K562 (cell line): ENCODE results near the gene RNASEH2C. TPM values are rescaled to one million over a fixed set of nuclear protein-coding genes. Genes with fewer than 3 reads are reported as not detected.

Source experiments
- BMI1 ChIP-seq: fragments of 150-350 bp; IDR thresholded peaks from 2 replicates; pipeline ENCODE4 v1.6.1; 2014; ENCODE audit warnings: low read length
- CHD4 ChIP-seq: fragments of 200-600 bp; sonication (generic); IDR thresholded peaks from 3 replicates; pipeline ENCODE4 v1.6.1; 2012; ENCODE audit warnings: low read depth, mild to moderate bottlenecking, mixed read lengths, low read length, inconsistent platforms; ENCODE audit not compliant: insufficient read depth, insufficient replicate concordance, poor library complexity, severe bottlenecking
- CXXC5 ChIP-seq: fragments of 250-450 bp; sonication (Bioruptor Pico); IDR thresholded peaks from 2 replicates; pipeline ENCODE4 v1.8.0; 2022; ENCODE audit warnings: inconsistent platforms, mild to moderate bottlenecking, moderate library complexity
- FOXJ2 ChIP-seq: fragments of 200-800 bp; sonication (Bioruptor generic); IDR thresholded peaks from 2 replicates; pipeline ENCODE4 v1.6.1; 2016; ENCODE audit warnings: missing genetic modification characterization, missing compliant biosample characterization
- HDAC3 ChIP-seq: fragments of 450-650 bp; IDR thresholded peaks from 2 replicates; pipeline ENCODE4 v1.6.1; 2018; ENCODE audit warnings: borderline replicate concordance, mild to moderate bottlenecking, moderate library complexity; ENCODE audit not compliant: partially characterized antibody
- JUN ChIP-seq, 2 experiments: sonication (generic) in 1 of 2; formaldehyde crosslinking in 1 of 2; IDR thresholded peaks; 2 replicates each; pipeline versions ENCODE4 v1.6.1 to v1.8.0; 2012 to 2022; ENCODE audit warnings: borderline replicate concordance in 2 of 2, mild to moderate bottlenecking in 2 of 2, improper control_type of control experiment in 1 of 2, low read depth in 1 of 2, low read length in 1 of 2, missing genetic modification reagents in 1 of 2
- KLF1 ChIP-seq: fragments of 450-650 bp; IDR thresholded peaks from 2 replicates; pipeline ENCODE4 v1.6.1; 2016; ENCODE audit warnings: missing genetic modification characterization, missing compliant biosample characterization
- KLF16 ChIP-seq: IDR thresholded peaks from 2 replicates; pipeline ENCODE4 v1.6.1; 2016; ENCODE audit warnings: antibody characterized with exemption
- MTF1 ChIP-seq: fragments of 250-450 bp; sonication (Bioruptor Pico); IDR thresholded peaks from 2 replicates; pipeline ENCODE4 v1.9.0; 2021; ENCODE audit warnings: moderate library complexity, mild to moderate bottlenecking, inconsistent platforms, borderline replicate concordance
- RFX7 ChIP-seq: fragments of 250-450 bp; sonication (Bioruptor Pico); IDR thresholded peaks from 2 replicates; pipeline ENCODE4 v1.5.1; 2021; ENCODE audit warnings: mild to moderate bottlenecking
- SMAD1 ChIP-seq: fragments of 150-350 bp; IDR thresholded peaks from 2 replicates; pipeline ENCODE4 v1.6.1; 2014; ENCODE audit warnings: low read length, low read depth; ENCODE audit not compliant: partially characterized antibody
- STAG1 ChIP-seq: sonication (generic); formaldehyde crosslinking; IDR thresholded peaks from 2 replicates; pipeline ENCODE4 v1.5.0; 2020; ENCODE audit warnings: missing genetic modification reagents, borderline replicate concordance
- U2AF1 ChIP-seq: fragments of 200-400 bp; formaldehyde crosslinking; optimal IDR thresholded peaks from 2 replicates; pipeline ENCODE3; 2017; ENCODE audit warnings: mild to moderate bottlenecking, low read depth, low read length, moderate library complexity
- ZBTB8A ChIP-seq: fragments of 450-650 bp; IDR thresholded peaks from 2 replicates; pipeline ENCODE4 v1.6.1; 2018; ENCODE audit warnings: mild to moderate bottlenecking, moderate library complexity; ENCODE audit not compliant: partially characterized antibody
- ZNF384 ChIP-seq: IDR thresholded peaks from 2 replicates; pipeline ENCODE4 v1.6.1; 2012; ENCODE audit warnings: low read depth, low read length, improper control_type of control experiment
- polyA plus RNA-seq, 8 experiments: library from polyadenylated mRNA; depleted of rRNA in 4 of 8; stranded (reverse) in 5 of 8; unstranded in 3 of 8; fragments of >200 nt; fragmentation: Nextera tagmentation in 2 of 8; fragmentation: Illumina TruSeq in 1 of 8; extraction: Ambion mirVana in 2 of 8; extraction: Trizol in 1 of 8; gene quantifications; 2 replicates each; pipeline versions ENCODE4 v1.2.1 to v1.2.3, GENCODE V29; 2011 to 2014; ENCODE audit warnings: inconsistent platforms in 1 of 8, missing spikeins in 1 of 8
- total RNA-seq, 7 experiments: library from RNA; depleted of rRNA in 6 of 7; stranded (reverse); fragments of >200 nt in 6 of 7; fragmentation: Illumina TruSeq in 2 of 7; extraction: Trizol in 2 of 7; gene quantifications; 2 replicates each; pipeline versions ENCODE4 v1.2.1 to v1.2.3, GENCODE V29; 2011 to 2021; ENCODE audit warnings: low replicate concordance in 1 of 7
- TF ChIP-seq, protein P1 (sequence below): IDR thresholded peaks from 2 replicates; pipeline ENCODE4 v1.6.1; 2016; ENCODE audit warnings: missing genetic modification characterization, missing compliant biosample characterization
- TF ChIP-seq, protein P2 (sequence below): sonication (generic); IDR thresholded peaks from 2 replicates; pipeline ENCODE4 v1.6.1; 2016
- TF ChIP-seq, protein P3 (sequence below): fragments of 250-450 bp; sonication (Bioruptor Pico); IDR thresholded peaks from 2 replicates; pipeline ENCODE4 v1.9.0; 2021; ENCODE audit warnings: mild to moderate bottlenecking
- TF ChIP-seq, protein P4 (sequence below): fragments of 450-650 bp; IDR thresholded peaks from 2 replicates; pipeline ENCODE4 v1.6.1; 2014; ENCODE audit warnings: low read depth, mild to moderate bottlenecking, moderate library complexity, borderline replicate concordance
- TF ChIP-seq, protein P5 (sequence below): sonication (generic); formaldehyde crosslinking; IDR thresholded peaks from 2 replicates; pipeline ENCODE4 v1.8.0; 2022; ENCODE audit warnings: missing genetic modification reagents, mild to moderate bottlenecking, borderline replicate concordance

RNASEH2C gene
- total and polyA plus RNA-seq, 9 of the 15 experiments (the other 6 are each of a cell fraction or from before 2014, with no cell fraction given) = 5.4 to 78.2 (median 15.6) TPM

DNA sequence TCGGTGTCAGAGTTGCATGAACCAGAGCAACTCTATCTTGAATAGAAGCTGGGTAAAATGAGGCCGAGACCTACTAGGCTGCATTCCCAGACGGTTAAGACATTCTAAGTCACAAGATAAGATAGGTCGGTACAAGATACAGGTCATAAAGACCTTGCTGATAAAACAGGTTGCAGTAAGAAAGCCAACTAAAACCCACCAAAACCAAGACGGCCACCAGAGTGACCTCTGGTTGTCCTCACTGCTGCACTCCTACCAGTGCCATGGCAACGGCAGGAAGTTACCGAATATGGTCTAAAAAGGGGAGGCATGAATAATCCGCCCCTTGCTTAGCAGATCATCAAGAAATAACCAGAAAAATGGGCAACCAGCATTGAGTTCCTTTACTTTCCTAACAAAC lies 10.9 kb downstream of the RNASEH2C start (continued):
- TF ChIP-seq, protein P1, sequence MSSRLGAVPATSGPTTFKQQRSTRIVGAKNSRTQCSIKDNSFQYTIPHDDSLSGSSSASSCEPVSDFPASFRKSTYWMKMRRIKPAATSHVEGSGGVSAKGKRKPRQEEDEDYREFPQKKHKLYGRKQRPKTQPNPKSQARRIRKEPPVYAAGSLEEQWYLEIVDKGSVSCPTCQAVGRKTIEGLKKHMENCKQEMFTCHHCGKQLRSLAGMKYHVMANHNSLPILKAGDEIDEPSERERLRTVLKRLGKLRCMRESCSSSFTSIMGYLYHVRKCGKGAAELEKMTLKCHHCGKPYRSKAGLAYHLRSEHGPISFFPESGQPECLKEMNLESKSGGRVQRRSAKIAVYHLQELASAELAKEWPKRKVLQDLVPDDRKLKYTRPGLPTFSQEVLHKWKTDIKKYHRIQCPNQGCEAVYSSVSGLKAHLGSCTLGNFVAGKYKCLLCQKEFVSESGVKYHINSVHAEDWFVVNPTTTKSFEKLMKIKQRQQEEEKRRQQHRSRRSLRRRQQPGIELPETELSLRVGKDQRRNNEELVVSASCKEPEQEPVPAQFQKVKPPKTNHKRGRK (tag) = no peak
- TF ChIP-seq JUN (IDR thresholded peaks at IDR 0.05; ENCODE audit: borderline replicate concordance, low read depth, low read length) (no peak), JUN (CRISPR knock-in tag; IDR thresholded peaks at IDR 0.05; ENCODE audit: borderline replicate concordance) (no peak), KLF1 (peak; percentile 63), KLF16 (no peak), RFX7 (CRISPR knock-in tag) (no peak), SMAD1 (no peak), ZBTB8A (no peak), FOXJ2 (0 out of 2 replicates have a peak, but pooled peaks have one; percentile 46), U2AF1 (no peak), HDAC3 (no peak), CHD4 (no peak), MTF1 (CRISPR knock-in tag) (no peak), ZNF384 (no peak; the same call in 1 of the 2 replicates), STAG1 (CRISPR knock-in tag) (no peak), CXXC5 (CRISPR knock-in tag) (no peak), BMI1 (peak; percentile 70)
- TF ChIP-seq, protein P2, sequence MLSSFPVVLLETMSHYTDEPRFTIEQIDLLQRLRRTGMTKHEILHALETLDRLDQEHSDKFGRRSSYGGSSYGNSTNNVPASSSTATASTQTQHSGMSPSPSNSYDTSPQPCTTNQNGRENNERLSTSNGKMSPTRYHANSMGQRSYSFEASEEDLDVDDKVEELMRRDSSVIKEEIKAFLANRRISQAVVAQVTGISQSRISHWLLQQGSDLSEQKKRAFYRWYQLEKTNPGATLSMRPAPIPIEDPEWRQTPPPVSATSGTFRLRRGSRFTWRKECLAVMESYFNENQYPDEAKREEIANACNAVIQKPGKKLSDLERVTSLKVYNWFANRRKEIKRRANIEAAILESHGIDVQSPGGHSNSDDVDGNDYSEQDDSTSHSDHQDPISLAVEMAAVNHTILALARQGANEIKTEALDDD = peak; percentile 55
- TF ChIP-seq, protein P3, sequence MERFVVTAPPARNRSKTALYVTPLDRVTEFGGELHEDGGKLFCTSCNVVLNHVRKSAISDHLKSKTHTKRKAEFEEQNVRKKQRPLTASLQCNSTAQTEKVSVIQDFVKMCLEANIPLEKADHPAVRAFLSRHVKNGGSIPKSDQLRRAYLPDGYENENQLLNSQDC (CRISPR knock-in tag) = no peak
- TF ChIP-seq, protein P4, sequence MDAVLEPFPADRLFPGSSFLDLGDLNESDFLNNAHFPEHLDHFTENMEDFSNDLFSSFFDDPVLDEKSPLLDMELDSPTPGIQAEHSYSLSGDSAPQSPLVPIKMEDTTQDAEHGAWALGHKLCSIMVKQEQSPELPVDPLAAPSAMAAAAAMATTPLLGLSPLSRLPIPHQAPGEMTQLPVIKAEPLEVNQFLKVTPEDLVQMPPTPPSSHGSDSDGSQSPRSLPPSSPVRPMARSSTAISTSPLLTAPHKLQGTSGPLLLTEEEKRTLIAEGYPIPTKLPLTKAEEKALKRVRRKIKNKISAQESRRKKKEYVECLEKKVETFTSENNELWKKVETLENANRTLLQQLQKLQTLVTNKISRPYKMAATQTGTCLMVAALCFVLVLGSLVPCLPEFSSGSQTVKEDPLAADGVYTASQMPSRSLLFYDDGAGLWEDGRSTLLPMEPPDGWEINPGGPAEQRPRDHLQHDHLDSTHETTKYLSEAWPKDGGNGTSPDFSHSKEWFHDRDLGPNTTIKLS = no peak
- TF ChIP-seq, protein P5, sequence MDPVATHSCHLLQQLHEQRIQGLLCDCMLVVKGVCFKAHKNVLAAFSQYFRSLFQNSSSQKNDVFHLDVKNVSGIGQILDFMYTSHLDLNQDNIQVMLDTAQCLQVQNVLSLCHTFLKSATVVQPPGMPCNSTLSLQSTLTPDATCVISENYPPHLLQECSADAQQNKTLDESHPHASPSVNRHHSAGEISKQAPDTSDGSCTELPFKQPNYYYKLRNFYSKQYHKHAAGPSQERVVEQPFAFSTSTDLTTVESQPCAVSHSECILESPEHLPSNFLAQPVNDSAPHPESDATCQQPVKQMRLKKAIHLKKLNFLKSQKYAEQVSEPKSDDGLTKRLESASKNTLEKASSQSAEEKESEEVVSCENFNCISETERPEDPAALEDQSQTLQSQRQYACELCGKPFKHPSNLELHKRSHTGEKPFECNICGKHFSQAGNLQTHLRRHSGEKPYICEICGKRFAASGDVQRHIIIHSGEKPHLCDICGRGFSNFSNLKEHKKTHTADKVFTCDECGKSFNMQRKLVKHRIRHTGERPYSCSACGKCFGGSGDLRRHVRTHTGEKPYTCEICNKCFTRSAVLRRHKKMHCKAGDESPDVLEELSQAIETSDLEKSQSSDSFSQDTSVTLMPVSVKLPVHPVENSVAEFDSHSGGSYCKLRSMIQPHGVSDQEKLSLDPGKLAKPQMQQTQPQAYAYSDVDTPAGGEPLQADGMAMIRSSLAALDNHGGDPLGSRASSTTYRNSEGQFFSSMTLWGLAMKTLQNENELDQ (CRISPR knock-in tag) = no peak
